Esophagus squamous epithelium (tissue), 4 donors: Measurements from ENCODE around the gene KRT8.

Source experiments
- POLR2A ChIP-seq, 4 donors: fragments of 450-650 bp; IDR thresholded peaks; one replicate each; pipeline ENCODE4 v1.6.1; 2017; ENCODE audit warnings: antibody characterized with exemption in 4 of 4, mild to moderate bottlenecking in 4 of 4, moderate library complexity in 3 of 4
- TF ChIP-seq, protein P1 (sequence below), 6 experiments: fragments of 450-650 bp in 4 of 6; fragments of 200-600 bp in 2 of 6; sonication (generic) in 2 of 6; IDR thresholded peaks; one replicate each; pipeline ENCODE4 v1.5.1; 2016 to 2019; ENCODE audit warnings: antibody characterized with exemption in 6 of 6, mild to moderate bottlenecking in 4 of 6, moderate library complexity in 4 of 6

DNA sequence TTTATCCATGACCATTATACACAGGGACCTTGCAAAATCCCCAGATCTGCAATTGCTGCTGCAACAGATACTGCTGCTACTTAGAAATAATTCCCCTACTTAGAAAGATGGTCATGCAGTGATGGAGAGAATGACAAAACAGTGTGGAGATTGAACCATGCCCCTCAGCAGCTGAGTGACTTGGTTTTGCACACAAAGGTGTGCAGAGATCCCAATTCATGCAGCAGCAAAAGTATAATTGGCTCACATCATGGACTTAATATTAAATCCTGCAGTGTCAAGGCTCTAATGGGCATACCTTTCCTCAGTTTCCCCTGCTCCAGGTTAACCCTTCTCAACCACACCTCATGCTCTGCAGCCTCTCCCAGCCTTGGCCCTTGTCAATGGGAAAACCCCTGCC is 53.1 kb downstream of the KRT8 start:
- TF ChIP-seq, protein P1, sequence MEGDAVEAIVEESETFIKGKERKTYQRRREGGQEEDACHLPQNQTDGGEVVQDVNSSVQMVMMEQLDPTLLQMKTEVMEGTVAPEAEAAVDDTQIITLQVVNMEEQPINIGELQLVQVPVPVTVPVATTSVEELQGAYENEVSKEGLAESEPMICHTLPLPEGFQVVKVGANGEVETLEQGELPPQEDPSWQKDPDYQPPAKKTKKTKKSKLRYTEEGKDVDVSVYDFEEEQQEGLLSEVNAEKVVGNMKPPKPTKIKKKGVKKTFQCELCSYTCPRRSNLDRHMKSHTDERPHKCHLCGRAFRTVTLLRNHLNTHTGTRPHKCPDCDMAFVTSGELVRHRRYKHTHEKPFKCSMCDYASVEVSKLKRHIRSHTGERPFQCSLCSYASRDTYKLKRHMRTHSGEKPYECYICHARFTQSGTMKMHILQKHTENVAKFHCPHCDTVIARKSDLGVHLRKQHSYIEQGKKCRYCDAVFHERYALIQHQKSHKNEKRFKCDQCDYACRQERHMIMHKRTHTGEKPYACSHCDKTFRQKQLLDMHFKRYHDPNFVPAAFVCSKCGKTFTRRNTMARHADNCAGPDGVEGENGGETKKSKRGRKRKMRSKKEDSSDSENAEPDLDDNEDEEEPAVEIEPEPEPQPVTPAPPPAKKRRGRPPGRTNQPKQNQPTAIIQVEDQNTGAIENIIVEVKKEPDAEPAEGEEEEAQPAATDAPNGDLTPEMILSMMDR (IDR thresholded peaks at IDR 0.05), result no peak
- TF ChIP-seq POLR2A (IDR thresholded peaks at IDR 0.05), result no peak
